ENCODE results near the gene RNF152. TPM values are rescaled to one million over a fixed set of nuclear protein-coding genes. Genes with fewer than 3 reads are reported as not detected.
A peak's percentile ranks its signal among the peaks of the same experiment; 100 is the strongest.

The RNF152 gene
- total RNA-seq, result 10 to 100 TPM in 2 of 3 donors, 1 to 10 TPM in 1; 8.6 to 64.5 (median 31.5) TPM

- Histone ChIP-seq H3K27ac (peak within 1 kb of the TSS; percentile 82 to 93), H3K27me3 (no peaks in the 10 kb centered on the region), H3K4me3 (peak within 1 kb of the TSS; percentile 81 to 93 (median 84)), H3K36me3 (no peaks in the 10 kb centered on the region), H3K9me3 (no peaks in the 10 kb centered on the region), H3K4me1 (no peaks in the 10 kb centered on the region)
- intact Hi-C loops (cut with DNase I; ENCODE audit: low total_unique reads), result loop anchor here (10.0 kb wide), 1 partner anchor 308 kb away; no protein-coding TSS in a partner anchor
- DNase-seq (ENCODE audit: low spot score in 2 of 2), result peak in 1 of 2 donors; percentile 54
- no peak for TF ChIP-seq CTCF (IDR thresholded peaks at IDR 0.05)
- no peak for TF ChIP-seq POLR2AphosphoS5 (IDR thresholded peaks at IDR 0.05)
- no peak for TF ChIP-seq POLR2A (IDR thresholded peaks at IDR 0.05)
These were observed at the start of gene RNF152 for GRCh38 chr18:61892683-61893308. TSS of gene RNF152 (minus strand) at chr18:61893007. CDS start at chr18:61816463, 76,544 bp downstream.

- Histone ChIP-seq H3K4me1 (no peaks in the 10 kb centered on the region), H3K27ac (no peak overlapping the region), H3K9me3 (no peaks in the 10 kb centered on the region), H3K4me3 (no peak overlapping the region), H3K27me3 (no peaks in the 10 kb centered on the region), H3K36me3 (no peaks in the 10 kb centered on the region)
- TF ChIP-seq POLR2A (IDR thresholded peaks at IDR 0.05), result no peak
- no peak for TF ChIP-seq CTCF (IDR thresholded peaks at IDR 0.05)
- no peak for TF ChIP-seq POLR2AphosphoS5 (IDR thresholded peaks at IDR 0.05)
- no peak for DNase-seq (ENCODE audit: low spot score in 2 of 2)
- intact Hi-C loops (cut with DNase I; ENCODE audit: low total_unique reads), result no loop called here
These were observed 49.2 kb upstream of the RNF152 start for GRCh38 chr18:61941948-61942471.

GRCh38 chr18:61939046-61939674 lies 46.4 kb upstream of the RNF152 start:
- Histone ChIP-seq H3K27me3 (no peaks in the 10 kb centered on the region), H3K4me3 (no peak overlapping the region), H3K4me1 (no peaks in the 10 kb centered on the region), H3K36me3 (no peaks in the 10 kb centered on the region), H3K27ac (no peak overlapping the region), H3K9me3 (no peaks in the 10 kb centered on the region)
- intact Hi-C loops (cut with DNase I; ENCODE audit: low total_unique reads), result no loop called here
- TF ChIP-seq POLR2A (IDR thresholded peaks at IDR 0.05) (no peak), CTCF (IDR thresholded peaks at IDR 0.05) (no peak), POLR2AphosphoS5 (IDR thresholded peaks at IDR 0.05) (no peak)
- no peak for DNase-seq (ENCODE audit: low spot score in 2 of 2)

GRCh38 chr18:61935362-61935761 lies 42.6 kb upstream of the RNF152 start:
- DNase-seq (ENCODE audit: low spot score in 2 of 2), result no peak
- no peaks in the 10 kb centered on the region for H3K27me3 ChIP-seq
- H3K4me3 ChIP-seq, result no peak overlapping the region
- no peak for TF ChIP-seq POLR2A (IDR thresholded peaks at IDR 0.05)
- TF ChIP-seq POLR2AphosphoS5 (IDR thresholded peaks at IDR 0.05), result no peak
- TF ChIP-seq CTCF (IDR thresholded peaks at IDR 0.05), result no peak
- no peaks in the 10 kb centered on the region for H3K36me3 ChIP-seq
- intact Hi-C loops (cut with DNase I; ENCODE audit: low total_unique reads), result no loop called here
- H3K4me1 ChIP-seq, result no peaks in the 10 kb centered on the region
- H3K27ac ChIP-seq, result no peak overlapping the region
- H3K9me3 ChIP-seq, result no peaks in the 10 kb centered on the region
